Gastrocnemius medialis (tissue), 4 donors: ENCODE results near the gene OSBPL10.

Experiments used
- POLR2A ChIP-seq, 2 donors: fragments of 450-650 bp; IDR thresholded peaks; one replicate each; pipeline ENCODE4 v1.6.1; 2017; ENCODE audit warnings: antibody characterized with exemption in 2 of 2, mild to moderate bottlenecking in 2 of 2, moderate library complexity in 2 of 2
- TF ChIP-seq, protein P1 (sequence below), 5 experiments: fragments of 450-650 bp in 3 of 5; fragments of 200-600 bp in 2 of 5; sonication (generic) in 2 of 5; IDR thresholded peaks in 4 of 5; conservative IDR thresholded peaks in 1 of 5; 1 replicate in 4 of 5; 2 replicates in 1 of 5; pipeline ENCODE4 v1.5.1; 2016 to 2019; ENCODE audit warnings: antibody characterized with exemption in 5 of 5, mild to moderate bottlenecking in 3 of 5, moderate library complexity in 3 of 5

DNA sequence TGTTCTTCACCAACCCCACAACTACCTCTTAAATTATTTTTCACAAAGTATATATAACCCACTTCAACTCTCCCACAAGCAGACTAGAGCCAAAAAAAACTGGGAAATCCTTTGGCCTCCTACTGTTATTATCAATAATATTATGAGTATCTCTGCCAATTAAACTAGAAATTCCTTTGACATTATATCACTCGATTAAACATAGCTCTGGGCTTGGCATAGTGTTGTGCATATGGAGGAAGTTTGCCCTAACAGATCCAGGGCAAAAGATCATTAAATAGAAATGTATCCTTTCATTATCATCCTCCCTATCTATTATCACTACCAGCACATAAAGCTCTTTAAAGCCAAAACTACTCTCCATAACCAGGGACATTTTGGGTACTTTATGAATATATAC lies 74.9 kb downstream of the OSBPL10 start:
- TF ChIP-seq, protein P1, sequence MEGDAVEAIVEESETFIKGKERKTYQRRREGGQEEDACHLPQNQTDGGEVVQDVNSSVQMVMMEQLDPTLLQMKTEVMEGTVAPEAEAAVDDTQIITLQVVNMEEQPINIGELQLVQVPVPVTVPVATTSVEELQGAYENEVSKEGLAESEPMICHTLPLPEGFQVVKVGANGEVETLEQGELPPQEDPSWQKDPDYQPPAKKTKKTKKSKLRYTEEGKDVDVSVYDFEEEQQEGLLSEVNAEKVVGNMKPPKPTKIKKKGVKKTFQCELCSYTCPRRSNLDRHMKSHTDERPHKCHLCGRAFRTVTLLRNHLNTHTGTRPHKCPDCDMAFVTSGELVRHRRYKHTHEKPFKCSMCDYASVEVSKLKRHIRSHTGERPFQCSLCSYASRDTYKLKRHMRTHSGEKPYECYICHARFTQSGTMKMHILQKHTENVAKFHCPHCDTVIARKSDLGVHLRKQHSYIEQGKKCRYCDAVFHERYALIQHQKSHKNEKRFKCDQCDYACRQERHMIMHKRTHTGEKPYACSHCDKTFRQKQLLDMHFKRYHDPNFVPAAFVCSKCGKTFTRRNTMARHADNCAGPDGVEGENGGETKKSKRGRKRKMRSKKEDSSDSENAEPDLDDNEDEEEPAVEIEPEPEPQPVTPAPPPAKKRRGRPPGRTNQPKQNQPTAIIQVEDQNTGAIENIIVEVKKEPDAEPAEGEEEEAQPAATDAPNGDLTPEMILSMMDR (IDR thresholded peaks at IDR 0.05 in 4 of 5, conservative IDR thresholded peaks at IDR 0.05 in 1 of 5) = no peak
- TF ChIP-seq POLR2A (IDR thresholded peaks at IDR 0.05) = no peak
